ENCODE measurements around the gene CFAP69.

Gene CFAP69

DNA sequence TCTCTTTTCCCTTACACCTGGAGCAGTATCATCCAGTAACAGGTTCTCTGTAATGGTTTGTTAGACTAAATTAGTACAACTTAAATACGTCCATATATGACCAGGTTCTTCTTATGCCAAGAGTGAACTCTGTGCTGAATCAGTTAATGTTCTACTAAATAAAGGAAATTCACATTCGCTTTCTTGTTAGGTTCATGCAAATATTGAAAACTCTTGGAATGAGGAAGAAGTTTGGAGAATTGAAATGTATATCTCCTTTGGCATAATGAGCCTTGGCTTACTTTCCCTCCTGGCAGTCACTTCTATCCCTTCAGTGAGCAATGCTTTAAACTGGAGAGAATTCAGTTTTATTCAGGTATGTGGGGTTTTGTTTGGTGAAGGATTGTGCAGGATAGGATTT, 15.3 kb upstream of the CFAP69 start (continued):
- TF ChIP-seq, protein P1, sequence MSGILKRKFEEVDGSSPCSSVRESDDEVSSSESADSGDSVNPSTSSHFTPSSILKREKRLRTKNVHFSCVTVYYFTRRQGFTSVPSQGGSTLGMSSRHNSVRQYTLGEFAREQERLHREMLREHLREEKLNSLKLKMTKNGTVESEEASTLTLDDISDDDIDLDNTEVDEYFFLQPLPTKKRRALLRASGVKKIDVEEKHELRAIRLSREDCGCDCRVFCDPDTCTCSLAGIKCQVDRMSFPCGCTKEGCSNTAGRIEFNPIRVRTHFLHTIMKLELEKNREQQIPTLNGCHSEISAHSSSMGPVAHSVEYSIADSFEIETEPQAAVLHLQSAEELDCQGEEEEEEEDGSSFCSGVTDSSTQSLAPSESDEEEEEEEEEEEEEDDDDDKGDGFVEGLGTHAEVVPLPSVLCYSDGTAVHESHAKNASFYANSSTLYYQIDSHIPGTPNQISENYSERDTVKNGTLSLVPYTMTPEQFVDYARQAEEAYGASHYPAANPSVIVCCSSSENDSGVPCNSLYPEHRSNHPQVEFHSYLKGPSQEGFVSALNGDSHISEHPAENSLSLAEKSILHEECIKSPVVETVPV (CRISPR knock-in tag; IDR thresholded peaks at IDR 0.05): no peak
- TF ChIP-seq ZFP30 (CRISPR knock-in tag; IDR thresholded peaks at IDR 0.05): no peak

DNA sequence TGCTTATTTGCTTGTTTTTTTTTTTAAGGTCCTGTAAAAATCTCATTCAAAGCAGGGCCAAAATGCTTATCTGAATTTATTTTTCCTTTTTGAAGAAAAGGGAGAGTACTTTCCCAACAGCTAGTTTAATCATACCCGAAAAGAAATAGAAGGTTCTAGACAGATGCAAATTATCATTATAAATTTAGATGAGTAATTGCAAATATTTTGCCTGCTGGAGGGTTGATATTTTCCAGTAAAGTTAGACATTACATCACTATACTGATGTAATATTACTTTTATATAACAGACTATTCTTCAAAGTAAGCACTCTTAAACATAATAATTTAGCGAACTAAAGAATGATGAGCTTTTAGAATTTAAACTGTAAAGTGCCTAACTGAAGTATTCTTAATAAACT, 14.1 kb upstream of the CFAP69 start:
- no peak for ATAC-seq
- TF ChIP-seq ZNF8 (CRISPR knock-in tag; IDR thresholded peaks at IDR 0.05) (no peak), ZFP30 (CRISPR knock-in tag; IDR thresholded peaks at IDR 0.05) (no peak), SNAI2 (CRISPR knock-in tag; IDR thresholded peaks at IDR 0.05) (no peak), TCF4 (CRISPR knock-in tag; IDR thresholded peaks at IDR 0.05; ENCODE audit: borderline replicate concordance) (no peak), ZNF565 (CRISPR knock-in tag; conservative IDR thresholded peaks at IDR 0.05; ENCODE audit: low read depth) (no peak), RARB (CRISPR knock-in tag; IDR thresholded peaks at IDR 0.05) (no peak), BACH2 (CRISPR knock-in tag; IDR thresholded peaks at IDR 0.05; ENCODE audit: borderline replicate concordance) (no peak)
- TF ChIP-seq, protein P2, sequence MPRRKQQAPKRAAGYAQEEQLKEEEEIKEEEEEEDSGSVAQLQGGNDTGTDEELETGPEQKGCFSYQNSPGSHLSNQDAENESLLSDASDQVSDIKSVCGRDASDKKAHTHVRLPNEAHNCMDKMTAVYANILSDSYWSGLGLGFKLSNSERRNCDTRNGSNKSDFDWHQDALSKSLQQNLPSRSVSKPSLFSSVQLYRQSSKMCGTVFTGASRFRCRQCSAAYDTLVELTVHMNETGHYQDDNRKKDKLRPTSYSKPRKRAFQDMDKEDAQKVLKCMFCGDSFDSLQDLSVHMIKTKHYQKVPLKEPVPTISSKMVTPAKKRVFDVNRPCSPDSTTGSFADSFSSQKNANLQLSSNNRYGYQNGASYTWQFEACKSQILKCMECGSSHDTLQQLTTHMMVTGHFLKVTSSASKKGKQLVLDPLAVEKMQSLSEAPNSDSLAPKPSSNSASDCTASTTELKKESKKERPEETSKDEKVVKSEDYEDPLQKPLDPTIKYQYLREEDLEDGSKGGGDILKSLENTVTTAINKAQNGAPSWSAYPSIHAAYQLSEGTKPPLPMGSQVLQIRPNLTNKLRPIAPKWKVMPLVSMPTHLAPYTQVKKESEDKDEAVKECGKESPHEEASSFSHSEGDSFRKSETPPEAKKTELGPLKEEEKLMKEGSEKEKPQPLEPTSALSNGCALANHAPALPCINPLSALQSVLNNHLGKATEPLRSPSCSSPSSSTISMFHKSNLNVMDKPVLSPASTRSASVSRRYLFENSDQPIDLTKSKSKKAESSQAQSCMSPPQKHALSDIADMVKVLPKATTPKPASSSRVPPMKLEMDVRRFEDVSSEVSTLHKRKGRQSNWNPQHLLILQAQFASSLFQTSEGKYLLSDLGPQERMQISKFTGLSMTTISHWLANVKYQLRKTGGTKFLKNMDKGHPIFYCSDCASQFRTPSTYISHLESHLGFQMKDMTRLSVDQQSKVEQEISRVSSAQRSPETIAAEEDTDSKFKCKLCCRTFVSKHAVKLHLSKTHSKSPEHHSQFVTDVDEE (CRISPR knock-in tag; IDR thresholded peaks at IDR 0.05): no peak
- TF ChIP-seq, protein P1 (CRISPR knock-in tag; IDR thresholded peaks at IDR 0.05): no peak

DNA sequence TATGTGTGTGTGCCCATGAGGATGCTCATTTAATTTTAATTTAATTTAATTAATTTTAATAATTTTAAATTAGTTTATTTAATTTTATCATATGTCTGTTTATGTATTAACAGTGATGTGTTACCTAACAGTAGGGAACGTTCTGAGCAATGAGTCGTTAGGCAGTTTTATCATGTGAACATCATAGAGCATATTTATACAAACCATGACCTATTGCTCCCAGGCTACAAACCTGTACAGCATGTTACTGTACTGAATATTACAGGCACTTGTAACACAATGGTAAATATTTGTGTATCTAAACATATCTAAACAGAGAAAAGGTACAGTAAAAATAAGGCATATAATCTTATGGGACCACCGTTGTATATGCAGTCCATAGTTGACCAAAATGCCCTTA, 13.7 kb upstream of the CFAP69 start:
- TF ChIP-seq, protein P3, sequence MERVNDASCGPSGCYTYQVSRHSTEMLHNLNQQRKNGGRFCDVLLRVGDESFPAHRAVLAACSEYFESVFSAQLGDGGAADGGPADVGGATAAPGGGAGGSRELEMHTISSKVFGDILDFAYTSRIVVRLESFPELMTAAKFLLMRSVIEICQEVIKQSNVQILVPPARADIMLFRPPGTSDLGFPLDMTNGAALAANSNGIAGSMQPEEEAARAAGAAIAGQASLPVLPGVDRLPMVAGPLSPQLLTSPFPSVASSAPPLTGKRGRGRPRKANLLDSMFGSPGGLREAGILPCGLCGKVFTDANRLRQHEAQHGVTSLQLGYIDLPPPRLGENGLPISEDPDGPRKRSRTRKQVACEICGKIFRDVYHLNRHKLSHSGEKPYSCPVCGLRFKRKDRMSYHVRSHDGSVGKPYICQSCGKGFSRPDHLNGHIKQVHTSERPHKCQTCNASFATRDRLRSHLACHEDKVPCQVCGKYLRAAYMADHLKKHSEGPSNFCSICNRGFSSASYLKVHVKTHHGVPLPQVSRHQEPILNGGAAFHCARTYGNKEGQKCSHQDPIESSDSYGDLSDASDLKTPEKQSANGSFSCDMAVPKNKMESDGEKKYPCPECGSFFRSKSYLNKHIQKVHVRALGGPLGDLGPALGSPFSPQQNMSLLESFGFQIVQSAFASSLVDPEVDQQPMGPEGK (CRISPR knock-in tag; IDR thresholded peaks at IDR 0.05; ENCODE audit: borderline replicate concordance): no peak
- TF ChIP-seq PPARA (CRISPR knock-in tag; IDR thresholded peaks at IDR 0.05; ENCODE audit: borderline replicate concordance) (no peak), ARNTL (CRISPR knock-in tag; IDR thresholded peaks at IDR 0.05; ENCODE audit: borderline replicate concordance, low read depth) (no peak), ZFP30 (CRISPR knock-in tag; IDR thresholded peaks at IDR 0.05) (no peak), ZC3H10 (CRISPR knock-in tag; IDR thresholded peaks at IDR 0.05) (no peak), TOX (CRISPR knock-in tag; IDR thresholded peaks at IDR 0.05; ENCODE audit: borderline replicate concordance) (no peak), ESRRG (CRISPR knock-in tag; IDR thresholded peaks at IDR 0.05) (no peak), ISL1 (CRISPR knock-in tag; IDR thresholded peaks at IDR 0.05) (no peak), CSDC2 (CRISPR knock-in tag; IDR thresholded peaks at IDR 0.05) (no peak)
- TF ChIP-seq, protein P1 (CRISPR knock-in tag; IDR thresholded peaks at IDR 0.05): no peak
- TF ChIP-seq, protein P4, sequence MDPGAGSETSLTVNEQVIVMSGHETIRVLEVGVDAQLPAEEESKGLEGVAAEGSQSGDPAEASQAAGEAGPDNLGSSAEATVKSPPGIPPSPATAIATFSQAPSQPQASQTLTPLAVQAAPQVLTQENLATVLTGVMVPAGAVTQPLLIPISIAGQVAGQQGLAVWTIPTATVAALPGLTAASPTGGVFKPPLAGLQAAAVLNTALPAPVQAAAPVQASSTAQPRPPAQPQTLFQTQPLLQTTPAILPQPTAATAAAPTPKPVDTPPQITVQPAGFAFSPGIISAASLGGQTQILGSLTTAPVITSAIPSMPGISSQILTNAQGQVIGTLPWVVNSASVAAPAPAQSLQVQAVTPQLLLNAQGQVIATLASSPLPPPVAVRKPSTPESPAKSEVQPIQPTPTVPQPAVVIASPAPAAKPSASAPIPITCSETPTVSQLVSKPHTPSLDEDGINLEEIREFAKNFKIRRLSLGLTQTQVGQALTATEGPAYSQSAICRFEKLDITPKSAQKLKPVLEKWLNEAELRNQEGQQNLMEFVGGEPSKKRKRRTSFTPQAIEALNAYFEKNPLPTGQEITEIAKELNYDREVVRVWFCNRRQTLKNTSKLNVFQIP (CRISPR knock-in tag; IDR thresholded peaks at IDR 0.05; ENCODE audit: borderline replicate concordance, low read depth): no peak
- TF ChIP-seq, protein P2 (CRISPR knock-in tag; IDR thresholded peaks at IDR 0.05): no peak
- no peak for ATAC-seq

Measured in SK-N-SH treated with all-trans-retinoic acid at 6 μM for 48 hours (cell line).